HEK293T (cell line): Measurements from ENCODE around the gene EFNB2.

Experiments
- CTCF ChIA-PET: fragments of 350-600 bp; formaldehyde crosslinking; extraction: SDS; loops from one replicate; lab custom pipeline; 2021; ENCODE audit warnings: antibody characterized with exemption, inconsistent platforms; lab: Yijun Ruan, JAX
- POLR2A ChIA-PET: fragments of 350-600 bp; formaldehyde crosslinking; extraction: SDS; loops from one replicate; lab custom pipeline; 2020; ENCODE audit warnings: antibody characterized with exemption, inconsistent platforms; lab: Yijun Ruan, JAX
- DNase-seq: peaks from one replicate; pipeline ENCODE4 v3.0.0; 2012; ENCODE audit warnings: mixed read lengths; ENCODE audit errors: extremely low spot score
- ARNT ChIP-seq: fragments of 450-650 bp; IDR thresholded peaks from 2 replicates; pipeline ENCODE4 v1.6.1; 2017; ENCODE audit warnings: mild to moderate bottlenecking
- BHLHE40 ChIP-seq: fragments of 450-650 bp; IDR thresholded peaks from 2 replicates; pipeline ENCODE4 v1.6.1; 2016; ENCODE audit warnings: mild to moderate bottlenecking, moderate library complexity, borderline replicate concordance
- CTBP1 ChIP-seq: fragments of 450-650 bp; IDR thresholded peaks from 2 replicates; pipeline ENCODE4 v1.6.1; 2016; ENCODE audit warnings: borderline replicate concordance
- ELF4 ChIP-seq: fragments of 450-650 bp; IDR thresholded peaks from 2 replicates; pipeline ENCODE4 v1.6.1; 2017; ENCODE audit warnings: antibody characterized with exemption
- FOXA1 ChIP-seq: fragments of 450-650 bp; IDR thresholded peaks from 2 replicates; pipeline ENCODE4 v1.6.1; 2016; ENCODE audit warnings: mild to moderate bottlenecking
- FOXK2 ChIP-seq: fragments of 450-650 bp; IDR thresholded peaks from 2 replicates; pipeline ENCODE4 v1.6.1; 2016; ENCODE audit warnings: mild to moderate bottlenecking
- FOXM1 ChIP-seq: fragments of 450-650 bp; IDR thresholded peaks from 2 replicates; pipeline ENCODE4 v1.6.1; 2017; ENCODE audit warnings: mild to moderate bottlenecking, borderline replicate concordance
- HDGF ChIP-seq: fragments of 450-650 bp; IDR thresholded peaks from 2 replicates; pipeline ENCODE4 v1.6.1; 2017; ENCODE audit warnings: antibody characterized with exemption, borderline replicate concordance
- L3MBTL2 ChIP-seq: fragments of 450-650 bp; conservative IDR thresholded peaks from 2 replicates; pipeline ENCODE4 v1.6.1; 2016; ENCODE audit warnings: mild to moderate bottlenecking
- LEF1 ChIP-seq: fragments of 450-650 bp; IDR thresholded peaks from 2 replicates; pipeline ENCODE4 v1.6.1; 2017; ENCODE audit warnings: mild to moderate bottlenecking, borderline replicate concordance
- NFRKB ChIP-seq: fragments of 450-650 bp; IDR thresholded peaks from 2 replicates; pipeline ENCODE4 v1.6.1; 2016; ENCODE audit warnings: mild to moderate bottlenecking, moderate library complexity
- SP1 ChIP-seq: fragments of 450-650 bp; IDR thresholded peaks from 2 replicates; pipeline ENCODE4 v1.6.1; 2017
- SUZ12 ChIP-seq: fragments of 450-650 bp; IDR thresholded peaks from 2 replicates; pipeline ENCODE4 v1.6.1; 2016; ENCODE audit warnings: mild to moderate bottlenecking
- TARDBP ChIP-seq: fragments of 450-650 bp; IDR thresholded peaks from 2 replicates; pipeline ENCODE4 v1.6.1; 2016
- ZNF384 ChIP-seq: fragments of 450-650 bp; IDR thresholded peaks from 2 replicates; pipeline ENCODE4 v1.6.1; 2016
- TF ChIP-seq, protein P1 (sequence below): fragments of 450-650 bp; IDR thresholded peaks from 2 replicates; pipeline ENCODE4 v1.6.1; 2016

Gene EFNB2

DNA sequence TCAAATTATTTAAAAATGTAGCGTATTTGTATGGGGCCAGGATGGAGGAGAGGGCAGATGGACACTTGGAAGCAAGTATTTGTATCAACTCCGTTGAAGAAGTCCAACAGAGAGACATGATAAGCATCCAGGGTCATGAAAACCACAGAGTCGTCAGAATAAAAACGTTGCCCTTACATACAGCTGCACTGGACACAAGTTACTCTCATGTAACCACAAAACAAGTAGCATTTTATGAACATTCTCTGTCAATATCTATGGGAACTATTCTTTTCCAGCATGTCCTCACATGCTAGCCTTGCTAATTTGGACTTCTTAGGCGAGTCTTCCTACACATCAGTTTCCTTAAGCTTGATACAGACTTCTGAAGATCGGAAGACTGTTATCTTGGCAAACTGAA, 35.0 kb downstream of the EFNB2 start:
- no peak for DNase-seq
- CTCF ChIA-PET = no interaction called here
- no peak for TF ChIP-seq L3MBTL2
- no peak for TF ChIP-seq FOXA1
- no peak for TF ChIP-seq TARDBP
- no peak for TF ChIP-seq CTBP1
- TF ChIP-seq NFRKB = no peak
- no peak for TF ChIP-seq BHLHE40
- TF ChIP-seq ARNT = no peak
- no peak for TF ChIP-seq FOXK2
- TF ChIP-seq LEF1 = no peak
- no peak for TF ChIP-seq ELF4
- no peak for TF ChIP-seq SP1
- POLR2A ChIA-PET = no interaction called here

DNA sequence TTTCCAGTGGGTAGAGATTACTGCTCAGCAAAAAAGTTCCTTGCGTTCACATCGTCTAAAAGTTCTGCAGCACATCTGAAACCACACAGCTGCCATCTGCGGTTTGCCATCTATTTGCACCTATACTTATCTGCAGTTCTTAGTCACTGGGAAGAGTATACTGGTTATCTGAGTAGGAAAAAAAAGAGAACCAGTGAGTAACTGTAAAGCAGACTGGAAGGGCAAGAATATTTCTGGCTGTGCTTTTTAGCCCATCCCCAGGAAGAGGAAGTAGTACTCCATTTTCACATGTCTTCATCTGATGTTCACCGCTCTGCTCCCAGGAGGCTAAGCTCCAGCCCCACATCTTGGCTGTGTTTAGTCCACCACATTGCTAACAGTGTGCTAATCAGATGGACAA, 35.6 kb downstream of the EFNB2 start:
- TF ChIP-seq CTBP1 = no peak
- ChIA-PET CTCF (no interaction called here), POLR2A (no interaction called here)
- DNase-seq = no peak

DNA sequence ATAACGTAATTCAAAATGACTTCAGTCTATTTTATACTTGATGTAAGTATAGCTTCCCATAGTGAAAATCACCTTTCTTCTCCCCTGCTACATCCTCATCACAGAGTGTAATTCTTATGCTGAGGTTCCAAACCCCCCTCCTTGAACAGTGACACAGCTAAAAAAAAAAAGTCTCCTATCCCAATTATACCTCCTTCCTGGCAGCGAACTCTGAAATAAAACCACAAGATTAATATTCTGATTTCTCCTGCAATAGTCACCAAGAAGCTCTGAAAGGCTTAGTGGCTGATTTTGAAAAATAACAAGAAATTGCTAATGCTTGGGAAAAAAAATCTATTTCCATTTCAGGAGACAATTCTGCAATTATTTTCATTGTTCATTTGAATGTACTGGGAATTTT, 36.3 kb downstream of the EFNB2 start:
- DNase-seq = no peak
- TF ChIP-seq ELF4 (no peak), SUZ12 (no peak), CTBP1 (no peak), SP1 (no peak), L3MBTL2 (no peak), TARDBP (no peak), ARNT (no peak), ZNF384 (no peak), NFRKB (no peak), FOXM1 (no peak), LEF1 (no peak), BHLHE40 (no peak)
- CTCF ChIA-PET = interaction anchor here (0.5 to 0.6 kb wide), 2 partner anchors 8 to 13 kb away, joined by 3 read pairs; no protein-coding TSS in a partner anchor
- POLR2A ChIA-PET = no interaction called here

DNA sequence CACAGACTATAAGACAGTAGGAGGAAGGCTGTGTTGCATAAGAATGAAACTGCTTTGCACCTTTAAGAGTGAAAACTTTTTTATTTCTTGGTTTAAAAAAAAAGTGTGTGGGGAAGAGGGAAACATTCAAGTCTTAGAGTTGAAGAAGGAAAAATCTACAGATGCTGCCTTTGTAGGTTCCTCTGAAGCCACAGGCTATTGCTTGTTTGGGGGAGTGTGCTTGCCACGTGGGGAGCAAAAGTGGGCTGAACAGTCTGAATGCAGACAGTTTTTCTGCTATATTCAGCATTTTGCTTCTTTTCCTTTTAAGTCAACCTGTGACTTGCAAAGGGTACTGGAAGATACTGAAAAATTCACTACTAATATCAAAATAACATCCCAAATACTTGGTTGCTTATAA, 36.9 kb downstream of the EFNB2 start:
- ChIA-PET POLR2A (no interaction called here), CTCF (no interaction called here)
- no peak for DNase-seq
- TF ChIP-seq LEF1 = no peak
- TF ChIP-seq SUZ12 = no peak

DNA sequence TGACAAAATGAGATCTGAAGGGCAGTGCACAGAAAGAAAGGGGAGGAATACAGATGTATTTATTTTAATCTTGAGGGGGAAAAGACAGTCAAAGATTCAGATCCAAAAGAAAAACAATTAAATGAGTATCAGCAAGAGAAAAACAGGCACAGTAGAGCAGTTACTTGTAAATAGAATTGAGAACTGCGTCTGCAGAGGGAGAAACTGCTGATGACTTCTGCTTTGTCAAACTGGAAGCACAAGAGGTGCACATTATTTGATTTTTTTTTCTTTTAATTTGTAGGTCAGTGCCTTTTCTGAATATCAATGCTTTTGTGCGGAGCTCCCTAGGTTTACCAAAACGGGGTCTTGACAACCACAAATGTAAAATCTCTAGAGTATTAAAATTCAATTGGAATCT, 37.3 kb downstream of the EFNB2 start:
- ChIA-PET CTCF (no interaction called here), POLR2A (no interaction called here)
- TF ChIP-seq L3MBTL2 (no peak), CTBP1 (no peak), BHLHE40 (no peak), TARDBP (no peak), FOXA1 (no peak), NFRKB (no peak), SUZ12 (no peak), HDGF (no peak), FOXM1 (no peak), SP1 (no peak), LEF1 (no peak), FOXK2 (no peak), ARNT (no peak), ELF4 (no peak), ZNF384 (no peak)
- TF ChIP-seq, protein P1, sequence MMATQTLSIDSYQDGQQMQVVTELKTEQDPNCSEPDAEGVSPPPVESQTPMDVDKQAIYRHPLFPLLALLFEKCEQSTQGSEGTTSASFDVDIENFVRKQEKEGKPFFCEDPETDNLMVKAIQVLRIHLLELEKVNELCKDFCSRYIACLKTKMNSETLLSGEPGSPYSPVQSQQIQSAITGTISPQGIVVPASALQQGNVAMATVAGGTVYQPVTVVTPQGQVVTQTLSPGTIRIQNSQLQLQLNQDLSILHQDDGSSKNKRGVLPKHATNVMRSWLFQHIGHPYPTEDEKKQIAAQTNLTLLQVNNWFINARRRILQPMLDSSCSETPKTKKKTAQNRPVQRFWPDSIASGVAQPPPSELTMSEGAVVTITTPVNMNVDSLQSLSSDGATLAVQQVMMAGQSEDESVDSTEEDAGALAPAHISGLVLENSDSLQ = no peak
- DNase-seq = no peak

DNA sequence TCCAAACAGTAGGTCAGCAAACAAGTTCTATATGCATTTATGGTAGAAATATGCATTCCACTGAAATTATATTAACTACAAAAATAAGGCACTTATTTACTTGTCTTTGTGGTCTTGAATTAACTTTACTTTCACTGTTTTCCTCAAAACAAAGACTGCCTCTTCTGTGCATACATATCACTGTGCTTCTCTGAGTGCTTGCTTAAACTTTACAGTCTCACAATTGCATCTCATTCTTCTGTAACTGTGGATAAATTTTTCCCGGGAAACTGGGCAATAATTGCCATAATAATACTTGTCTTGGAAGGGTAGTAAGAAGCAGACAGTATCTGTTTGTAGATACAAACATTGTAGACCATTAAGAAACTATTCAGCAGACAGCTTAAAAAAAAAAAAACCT, 38.4 kb downstream of the EFNB2 start:
- CTCF ChIA-PET = no interaction called here
- POLR2A ChIA-PET = no interaction called here
- no peak for TF ChIP-seq ELF4
- TF ChIP-seq ZNF384 = no peak
- TF ChIP-seq BHLHE40 = no peak
- TF ChIP-seq, protein P1 = no peak
- no peak for TF ChIP-seq HDGF
- TF ChIP-seq L3MBTL2 = no peak
- TF ChIP-seq LEF1 = no peak
- no peak for TF ChIP-seq FOXA1
- no peak for TF ChIP-seq CTBP1
- no peak for DNase-seq

DNA sequence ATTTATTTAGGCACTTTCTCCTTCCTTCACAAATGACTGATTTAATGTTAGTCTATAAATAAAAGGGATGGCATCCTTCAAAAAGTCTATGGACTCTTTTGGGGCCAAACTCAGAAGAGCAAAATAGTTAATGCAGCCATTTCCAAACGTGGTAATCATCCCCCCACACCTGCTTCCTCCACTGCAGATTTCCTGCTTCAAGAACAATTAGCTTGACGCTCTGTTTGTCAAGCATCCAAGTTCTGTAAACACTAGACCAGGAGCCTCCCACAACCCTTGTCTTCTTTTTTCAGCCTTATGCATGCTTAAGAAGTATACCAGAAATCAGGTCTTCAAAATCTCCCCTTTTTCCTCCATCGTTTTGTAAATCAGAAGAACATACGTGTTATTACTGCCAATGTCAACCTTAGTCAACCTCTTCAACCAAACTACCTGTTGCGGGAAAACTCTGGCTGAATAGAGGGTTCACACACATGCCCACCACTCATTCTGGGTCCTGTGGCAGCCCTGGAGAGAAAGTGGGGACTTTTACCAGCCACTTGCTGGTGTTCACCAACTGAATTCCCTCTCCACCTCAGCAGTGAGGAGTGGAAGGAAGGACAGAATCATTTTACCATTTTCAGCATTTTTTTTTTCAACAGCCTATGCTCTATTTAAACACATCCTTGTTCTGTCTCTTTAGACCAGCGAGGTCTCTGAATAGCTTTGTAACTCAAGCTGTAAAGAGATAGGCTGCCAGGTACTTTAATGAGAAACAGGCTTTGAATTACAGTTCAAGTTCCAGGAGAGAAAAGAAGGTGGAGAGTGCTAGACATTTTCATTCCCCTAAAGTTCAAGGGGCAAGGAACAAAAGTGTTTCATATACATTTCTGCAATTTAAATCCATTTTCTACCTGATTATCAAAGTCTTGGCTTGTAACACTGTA, 39.1 kb downstream of the EFNB2 start:
- ChIA-PET POLR2A (no interaction called here), CTCF (no interaction called here)
- TF ChIP-seq HDGF (no peak), SUZ12 (no peak), FOXA1 (no peak), ARNT (no peak), BHLHE40 (no peak), CTBP1 (no peak), ZNF384 (no peak), LEF1 (no peak), NFRKB (no peak), FOXM1 (no peak)
- DNase-seq = no peak
